Measurements from ENCODE around the gene ARSG. TPM values are rescaled to one million over a fixed set of nuclear protein-coding genes. Genes with fewer than 3 reads are reported as not detected.

The ARSG gene
- total and polyA plus RNA-seq, 9 of the 15 experiments (the other 6 are each of a cell fraction or from before 2014, with no cell fraction given), result 1.0 to 5.6 (median 1.8) TPM

DNA sequence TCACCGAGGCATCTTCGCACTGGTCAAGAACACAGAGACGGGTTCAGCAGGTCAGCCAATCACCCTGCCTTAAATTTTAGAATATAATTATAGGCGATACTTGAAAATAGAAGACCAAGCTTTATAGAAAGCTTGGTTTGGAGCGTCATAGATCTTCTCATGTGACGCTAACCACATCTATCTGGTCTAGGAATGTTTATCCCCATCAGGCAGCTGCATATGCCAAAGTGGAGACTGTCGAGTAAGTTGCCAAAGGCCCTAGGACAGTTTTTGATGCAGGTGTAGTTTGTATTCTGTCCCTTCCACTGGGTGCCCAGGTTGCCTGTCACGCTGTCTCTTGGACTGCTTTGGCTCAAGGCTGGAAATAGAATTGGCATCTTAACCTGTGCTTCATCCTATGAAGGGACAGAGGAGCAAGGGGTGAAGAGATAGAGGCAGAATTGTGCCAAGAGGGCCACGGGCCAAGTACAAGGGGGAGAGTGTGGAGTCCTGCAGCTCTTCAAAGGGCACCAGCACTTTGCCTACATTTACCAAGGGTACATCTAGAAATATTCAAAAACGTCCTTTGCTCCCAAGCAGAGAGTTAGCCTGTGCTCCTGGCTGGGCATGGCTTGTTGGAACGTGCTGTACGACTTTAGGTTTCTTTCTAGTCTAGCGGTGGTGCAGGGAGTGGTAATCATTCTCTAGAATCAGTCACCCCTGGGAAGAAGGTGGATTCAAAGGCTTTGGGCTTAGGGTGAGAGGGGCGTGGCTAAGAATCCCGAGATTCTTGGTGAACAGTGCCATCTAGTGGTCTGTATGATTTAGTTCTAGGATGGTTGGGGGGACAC, 171.3 kb downstream of the ARSG start:
- in situ Hi-C loops (cut with MboI) (loop anchor here (10.0 to 25.0 kb wide), 2 partner anchors 288 to 500 kb away; no protein-coding TSS in a partner anchor), intact Hi-C loops (cut with micrococcal nuclease) (loop anchor here (1.0 to 5.0 kb wide), 5 partner anchors 63 to 400 kb away; no protein-coding TSS in a partner anchor)
- POLR2A ChIA-PET, result no interaction called here
- Histone ChIP-seq H3K27ac (ENCODE audit: extremely low read depth, low read depth, low read length) (no peak overlapping the region; the same call in 2 of the 3 replicates), H3K4me2 (ENCODE audit: insufficient read depth, low read length) (0 out of 2 replicates have a peak overlapping the region, but pooled peaks have one; percentile 42), H3K79me2 (ENCODE audit: control insufficient read depth, insufficient read depth, low read length) (no peaks in the 10 kb centered on the region), H3K9me1 (ENCODE audit: control insufficient read depth, insufficient read depth, low read length) (no peaks in the 10 kb centered on the region), H3K36me3 (ENCODE audit: control insufficient read depth, insufficient read depth, low read length) (no peaks in the 10 kb centered on the region), H3K9ac (ENCODE audit: insufficient read depth in 1 of 2, low read depth in 2 of 2, low read length in 2 of 2) (no peak overlapping the region), H3K9me3 (replicated peaks; ENCODE audit: control insufficient read depth, insufficient read depth, low read depth, low read length) (no peaks in the 10 kb centered on the region), H2AFZ (ENCODE audit: low read depth, low read length) (peak overlapping the region; percentile 65), H3K4me3 (no peak overlapping the region), H3K27me3 (ENCODE audit: control insufficient read depth in 2 of 2, insufficient read depth in 2 of 2, low read length in 2 of 2) (no peaks in the 10 kb centered on the region), H4K20me1 (replicated peaks; ENCODE audit: control insufficient read depth, insufficient read depth, low read length) (no peaks in the 10 kb centered on the region), H3K4me1 (replicated peaks in 1 of 2; ENCODE audit: control insufficient read depth in 2 of 2, insufficient read depth in 2 of 2, low read length in 2 of 2) (peaks cover 3 to 39% of the 10 kb centered on the region in 2 experiments)
- BruUV-seq (replicated peaks), result no TSS peak
- FAIRE-seq (peak; percentile 95), ATAC-seq (peak; percentile 87), DNase-seq (ENCODE audit: extremely low read depth in 1 of 4, low spot score in 3 of 4) (peak; percentile 78 to 91 (median 80))
- CTCF ChIA-PET (ENCODE audit: low intra/inter-chr PET ratio), result interaction anchor here (0.6 to 1.7 kb wide), 8 partner anchors 63 to 629 kb away, joined by 3 to 5 read pairs (median 4); no protein-coding TSS in a partner anchor
- WGBS (ENCODE audit: insufficient coverage, low coverage, missing lambda C conversion rate), result 34% methylated on average over 14 of the region's 15 CpGs
- TF ChIP-seq PRPF4 (IDR thresholded peaks at IDR 0.05; ENCODE audit: insufficient read depth, low read depth, low read length, poor library complexity, severe bottlenecking) (no peak), SNRNP70 (optimal IDR thresholded peaks at IDR 0.05; ENCODE audit: low read depth, low read length) (no peak), ZNF77 (CRISPR knock-in tag; IDR thresholded peaks at IDR 0.05) (no peak), TCF7 (IDR thresholded peaks at IDR 0.05; ENCODE audit: borderline replicate concordance) (no peak), MYBL2 (IDR thresholded peaks at IDR 0.05; ENCODE audit: low read depth) (no peak), MYBL2 (CRISPR knock-in tag; IDR thresholded peaks at IDR 0.05; ENCODE audit: borderline replicate concordance) (no peak), CC2D1A (IDR thresholded peaks at IDR 0.05) (0 out of 2 replicates have a peak, but pooled peaks have one; percentile 48), TAF1 (IDR thresholded peaks at IDR 0.05; ENCODE audit: control insufficient read depth, extremely low read depth, insufficient read depth, low read length, severe bottlenecking) (no peak), TEAD2 (tag; IDR thresholded peaks at IDR 0.05) (no peak), HES1 (IDR thresholded peaks at IDR 0.05; ENCODE audit: low read depth) (no peak)
- TF ChIP-seq, protein P1, sequence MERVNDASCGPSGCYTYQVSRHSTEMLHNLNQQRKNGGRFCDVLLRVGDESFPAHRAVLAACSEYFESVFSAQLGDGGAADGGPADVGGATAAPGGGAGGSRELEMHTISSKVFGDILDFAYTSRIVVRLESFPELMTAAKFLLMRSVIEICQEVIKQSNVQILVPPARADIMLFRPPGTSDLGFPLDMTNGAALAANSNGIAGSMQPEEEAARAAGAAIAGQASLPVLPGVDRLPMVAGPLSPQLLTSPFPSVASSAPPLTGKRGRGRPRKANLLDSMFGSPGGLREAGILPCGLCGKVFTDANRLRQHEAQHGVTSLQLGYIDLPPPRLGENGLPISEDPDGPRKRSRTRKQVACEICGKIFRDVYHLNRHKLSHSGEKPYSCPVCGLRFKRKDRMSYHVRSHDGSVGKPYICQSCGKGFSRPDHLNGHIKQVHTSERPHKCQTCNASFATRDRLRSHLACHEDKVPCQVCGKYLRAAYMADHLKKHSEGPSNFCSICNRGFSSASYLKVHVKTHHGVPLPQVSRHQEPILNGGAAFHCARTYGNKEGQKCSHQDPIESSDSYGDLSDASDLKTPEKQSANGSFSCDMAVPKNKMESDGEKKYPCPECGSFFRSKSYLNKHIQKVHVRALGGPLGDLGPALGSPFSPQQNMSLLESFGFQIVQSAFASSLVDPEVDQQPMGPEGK (CRISPR knock-in tag; IDR thresholded peaks at IDR 0.05; ENCODE audit: borderline replicate concordance), result no peak
- TF ChIP-seq, protein P2, sequence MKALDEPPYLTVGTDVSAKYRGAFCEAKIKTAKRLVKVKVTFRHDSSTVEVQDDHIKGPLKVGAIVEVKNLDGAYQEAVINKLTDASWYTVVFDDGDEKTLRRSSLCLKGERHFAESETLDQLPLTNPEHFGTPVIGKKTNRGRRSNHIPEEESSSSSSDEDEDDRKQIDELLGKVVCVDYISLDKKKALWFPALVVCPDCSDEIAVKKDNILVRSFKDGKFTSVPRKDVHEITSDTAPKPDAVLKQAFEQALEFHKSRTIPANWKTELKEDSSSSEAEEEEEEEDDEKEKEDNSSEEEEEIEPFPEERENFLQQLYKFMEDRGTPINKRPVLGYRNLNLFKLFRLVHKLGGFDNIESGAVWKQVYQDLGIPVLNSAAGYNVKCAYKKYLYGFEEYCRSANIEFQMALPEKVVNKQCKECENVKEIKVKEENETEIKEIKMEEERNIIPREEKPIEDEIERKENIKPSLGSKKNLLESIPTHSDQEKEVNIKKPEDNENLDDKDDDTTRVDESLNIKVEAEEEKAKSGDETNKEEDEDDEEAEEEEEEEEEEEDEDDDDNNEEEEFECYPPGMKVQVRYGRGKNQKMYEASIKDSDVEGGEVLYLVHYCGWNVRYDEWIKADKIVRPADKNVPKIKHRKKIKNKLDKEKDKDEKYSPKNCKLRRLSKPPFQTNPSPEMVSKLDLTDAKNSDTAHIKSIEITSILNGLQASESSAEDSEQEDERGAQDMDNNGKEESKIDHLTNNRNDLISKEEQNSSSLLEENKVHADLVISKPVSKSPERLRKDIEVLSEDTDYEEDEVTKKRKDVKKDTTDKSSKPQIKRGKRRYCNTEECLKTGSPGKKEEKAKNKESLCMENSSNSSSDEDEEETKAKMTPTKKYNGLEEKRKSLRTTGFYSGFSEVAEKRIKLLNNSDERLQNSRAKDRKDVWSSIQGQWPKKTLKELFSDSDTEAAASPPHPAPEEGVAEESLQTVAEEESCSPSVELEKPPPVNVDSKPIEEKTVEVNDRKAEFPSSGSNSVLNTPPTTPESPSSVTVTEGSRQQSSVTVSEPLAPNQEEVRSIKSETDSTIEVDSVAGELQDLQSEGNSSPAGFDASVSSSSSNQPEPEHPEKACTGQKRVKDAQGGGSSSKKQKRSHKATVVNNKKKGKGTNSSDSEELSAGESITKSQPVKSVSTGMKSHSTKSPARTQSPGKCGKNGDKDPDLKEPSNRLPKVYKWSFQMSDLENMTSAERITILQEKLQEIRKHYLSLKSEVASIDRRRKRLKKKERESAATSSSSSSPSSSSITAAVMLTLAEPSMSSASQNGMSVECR (CRISPR knock-in tag; IDR thresholded peaks at IDR 0.05), result no peak
